Measurements from ENCODE around the gene FAM168A. TPM values are rescaled to one million over a fixed set of nuclear protein-coding genes. Genes with fewer than 3 reads are reported as not detected.

FAM168A gene
- total RNA-seq, 1 donor from 2014 or later = 14.2 TPM

GRCh38 chr11:73520353-73521061, 77.4 kb downstream of the FAM168A start:
- DNase-seq (ENCODE audit: low read depth) = no peak
- no peak for TF ChIP-seq CTCF (IDR thresholded peaks at IDR 0.05; ENCODE audit: insufficient read depth, low read length, poor library complexity, severe bottlenecking)
- Histone ChIP-seq H3K36me3 (ENCODE audit: control insufficient read depth, insufficient read depth, low read length) (no peaks in the 10 kb centered on the region), H3K4me3 (ENCODE audit: low read depth, low read length) (no peak overlapping the region), H3K27me3 (ENCODE audit: control insufficient read depth, insufficient read depth, low read length) (no peaks in the 10 kb centered on the region)

- TF ChIP-seq CTCF (IDR thresholded peaks at IDR 0.05; ENCODE audit: insufficient read depth, low read length, poor library complexity, severe bottlenecking) = no peak
- Histone ChIP-seq H3K27me3 (ENCODE audit: control insufficient read depth, insufficient read depth, low read length) (no peaks in the 10 kb centered on the region), H3K36me3 (ENCODE audit: control insufficient read depth, insufficient read depth, low read length) (no peaks in the 10 kb centered on the region), H3K4me3 (ENCODE audit: low read depth, low read length) (no peak overlapping the region)
- no peak for DNase-seq (ENCODE audit: low read depth)
Observed at GRCh38 chr11:73519266-73519665, 78.6 kb downstream of the FAM168A start.

GRCh38 chr11:73518195-73518594, 79.7 kb downstream of the FAM168A start:
- no peak overlapping the region for H3K4me3 ChIP-seq (ENCODE audit: low read depth, low read length)
- H3K27me3 ChIP-seq (ENCODE audit: control insufficient read depth, insufficient read depth, low read length) = no peaks in the 10 kb centered on the region
- no peak for DNase-seq (ENCODE audit: low read depth)
- no peaks in the 10 kb centered on the region for H3K36me3 ChIP-seq (ENCODE audit: control insufficient read depth, insufficient read depth, low read length)
- TF ChIP-seq CTCF (IDR thresholded peaks at IDR 0.05; ENCODE audit: insufficient read depth, low read length, poor library complexity, severe bottlenecking) = no peak

- no peaks in the 10 kb centered on the region for H3K36me3 ChIP-seq (ENCODE audit: control insufficient read depth, insufficient read depth, low read length)
- no peaks in the 10 kb centered on the region for H3K27me3 ChIP-seq (ENCODE audit: control insufficient read depth, insufficient read depth, low read length)
- no peak overlapping the region for H3K4me3 ChIP-seq (ENCODE audit: low read depth, low read length)
- no peak for DNase-seq (ENCODE audit: low read depth)
- TF ChIP-seq CTCF (IDR thresholded peaks at IDR 0.05; ENCODE audit: insufficient read depth, low read length, poor library complexity, severe bottlenecking) = no peak
Observed at GRCh38 chr11:73516080-73516479, 81.8 kb downstream of the FAM168A start.

- no peak overlapping the region for H3K4me3 ChIP-seq (ENCODE audit: low read depth, low read length)
- DNase-seq (ENCODE audit: low read depth) = no peak
- H3K27me3 ChIP-seq (ENCODE audit: control insufficient read depth, insufficient read depth, low read length) = no peaks in the 10 kb centered on the region
- no peaks in the 10 kb centered on the region for H3K36me3 ChIP-seq (ENCODE audit: control insufficient read depth, insufficient read depth, low read length)
- TF ChIP-seq CTCF (IDR thresholded peaks at IDR 0.05; ENCODE audit: insufficient read depth, low read length, poor library complexity, severe bottlenecking) = no peak
Observed at GRCh38 chr11:73513707-73514106, 84.2 kb downstream of the FAM168A start.

GRCh38 chr11:73510877-73511276, 87.0 kb downstream of the FAM168A start:
- no peaks in the 10 kb centered on the region for H3K27me3 ChIP-seq (ENCODE audit: control insufficient read depth, insufficient read depth, low read length)
- no peak for TF ChIP-seq CTCF (IDR thresholded peaks at IDR 0.05; ENCODE audit: insufficient read depth, low read length, poor library complexity, severe bottlenecking)
- DNase-seq (ENCODE audit: low read depth) = no peak
- no peak overlapping the region for H3K4me3 ChIP-seq (ENCODE audit: low read depth, low read length)
- no peaks in the 10 kb centered on the region for H3K36me3 ChIP-seq (ENCODE audit: control insufficient read depth, insufficient read depth, low read length)
